Measurements from ENCODE around the gene ADAM12.

ADAM12 gene

DNA sequence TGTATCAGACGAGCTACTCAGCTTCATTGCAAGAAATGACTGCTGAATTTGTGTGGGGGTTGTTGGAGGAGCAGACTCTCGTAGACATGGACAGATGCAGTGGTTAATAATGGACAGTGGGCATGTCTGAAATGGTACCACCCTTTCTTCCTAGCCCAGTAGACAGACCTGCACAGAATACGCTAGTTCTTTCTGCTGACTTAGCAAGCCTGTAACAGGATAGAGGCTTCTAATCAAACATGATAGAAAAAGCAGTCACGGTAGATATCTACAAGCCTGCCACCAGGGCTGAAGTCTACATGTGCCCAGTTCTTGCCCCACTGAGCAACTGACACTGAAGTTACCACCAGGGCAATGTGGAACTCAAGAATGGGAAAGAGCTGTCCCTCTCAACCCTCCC, 303.9 kb downstream of the ADAM12 start (continued):
- no peak for TF ChIP-seq TSHZ1 (tag by site-specific recombination; IDR thresholded peaks at IDR 0.05; ENCODE audit: borderline replicate concordance)

- no peak overlapping the region for H3K4me3 ChIP-seq (ENCODE audit: low read depth, low read length)
- CTCF ChIA-PET, result no interaction called here
- H3K4me1 ChIP-seq (ENCODE audit: control insufficient read depth, insufficient read depth, low read length), result no peaks in the 10 kb centered on the region
- no peak for TF ChIP-seq ZNF280D (tag by site-specific recombination; IDR thresholded peaks at IDR 0.05)
- POLR2A ChIA-PET, result no interaction called here
- H3K36me3 ChIP-seq (ENCODE audit: control insufficient read depth in 2 of 2, insufficient read depth in 1 of 2, low read length in 2 of 2), result no peaks in the 10 kb centered on the region
- no peaks in the 10 kb centered on the region for H3K9me3 ChIP-seq (ENCODE audit: control insufficient read depth, insufficient read depth, low read depth, low read length)
- H3K27ac ChIP-seq (ENCODE audit: extremely low read depth, low read depth, low read length), result no peak overlapping the region
These were observed 305.3 kb downstream of the ADAM12 start for GRCh38 chr10:126083009-126083408.

GRCh38 chr10:126081841-126082466, 306.3 kb downstream of the ADAM12 start:
- no peaks in the 10 kb centered on the region for H3K9me3 ChIP-seq (ENCODE audit: control insufficient read depth, insufficient read depth, low read depth, low read length)
- CTCF ChIA-PET, result no interaction called here
- POLR2A ChIA-PET, result no interaction called here

More at GRCh38 chr10:126081841-126082466, 306.3 kb downstream of the ADAM12 start:
- Histone ChIP-seq H3K27ac (ENCODE audit: extremely low read depth, low read depth, low read length) (no peak overlapping the region), H3K4me1 (ENCODE audit: control insufficient read depth, insufficient read depth, low read length) (no peaks in the 10 kb centered on the region), H3K36me3 (ENCODE audit: control insufficient read depth in 2 of 2, insufficient read depth in 1 of 2, low read length in 2 of 2) (no peaks in the 10 kb centered on the region), H3K4me3 (ENCODE audit: low read depth, low read length) (no peak overlapping the region)
- TF ChIP-seq KLF7 (tag by site-specific recombination; IDR thresholded peaks at IDR 0.05; ENCODE audit: borderline replicate concordance) (no peak), OVOL3 (tag by site-specific recombination; IDR thresholded peaks at IDR 0.05) (no peak), ZSCAN4 (tag by site-specific recombination; IDR thresholded peaks at IDR 0.05) (no peak), ZNF404 (tag by site-specific recombination; IDR thresholded peaks at IDR 0.05) (no peak), KLF1 (tag by site-specific recombination; IDR thresholded peaks at IDR 0.05) (no peak), ZNF529 (tag by site-specific recombination; IDR thresholded peaks at IDR 0.05; ENCODE audit: insufficient replicate concordance) (no peak), ZNF140 (tag by site-specific recombination; IDR thresholded peaks at IDR 0.05) (no peak), SP2 (tag by site-specific recombination; IDR thresholded peaks at IDR 0.05) (no peak), ZNF549 (tag by site-specific recombination; IDR thresholded peaks at IDR 0.05) (no peak), SCRT2 (tag by site-specific recombination; IDR thresholded peaks at IDR 0.05) (no peak), ZNF202 (tag by site-specific recombination; IDR thresholded peaks at IDR 0.05; ENCODE audit: borderline replicate concordance) (no peak), FEZF1 (tag by site-specific recombination; IDR thresholded peaks at IDR 0.05) (no peak), ZNF521 (tag by site-specific recombination; IDR thresholded peaks at IDR 0.05) (no peak), ZNF488 (tag by site-specific recombination; IDR thresholded peaks at IDR 0.05) (no peak), ZNF350 (tag by site-specific recombination; IDR thresholded peaks at IDR 0.05) (no peak), ZNF623 (tag by site-specific recombination; IDR thresholded peaks at IDR 0.05) (no peak), KLF9 (tag by site-specific recombination; IDR thresholded peaks at IDR 0.05; ENCODE audit: low read depth) (no peak), GLI4 (tag by site-specific recombination; IDR thresholded peaks at IDR 0.05) (no peak)
- TF ChIP-seq, protein P1, sequence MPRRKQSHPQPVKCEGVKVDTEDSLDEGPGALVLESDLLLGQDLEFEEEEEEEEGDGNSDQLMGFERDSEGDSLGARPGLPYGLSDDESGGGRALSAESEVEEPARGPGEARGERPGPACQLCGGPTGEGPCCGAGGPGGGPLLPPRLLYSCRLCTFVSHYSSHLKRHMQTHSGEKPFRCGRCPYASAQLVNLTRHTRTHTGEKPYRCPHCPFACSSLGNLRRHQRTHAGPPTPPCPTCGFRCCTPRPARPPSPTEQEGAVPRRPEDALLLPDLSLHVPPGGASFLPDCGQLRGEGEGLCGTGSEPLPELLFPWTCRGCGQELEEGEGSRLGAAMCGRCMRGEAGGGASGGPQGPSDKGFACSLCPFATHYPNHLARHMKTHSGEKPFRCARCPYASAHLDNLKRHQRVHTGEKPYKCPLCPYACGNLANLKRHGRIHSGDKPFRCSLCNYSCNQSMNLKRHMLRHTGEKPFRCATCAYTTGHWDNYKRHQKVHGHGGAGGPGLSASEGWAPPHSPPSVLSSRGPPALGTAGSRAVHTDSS (tag by site-specific recombination; IDR thresholded peaks at IDR 0.05), result no peak
- TF ChIP-seq, protein P2, sequence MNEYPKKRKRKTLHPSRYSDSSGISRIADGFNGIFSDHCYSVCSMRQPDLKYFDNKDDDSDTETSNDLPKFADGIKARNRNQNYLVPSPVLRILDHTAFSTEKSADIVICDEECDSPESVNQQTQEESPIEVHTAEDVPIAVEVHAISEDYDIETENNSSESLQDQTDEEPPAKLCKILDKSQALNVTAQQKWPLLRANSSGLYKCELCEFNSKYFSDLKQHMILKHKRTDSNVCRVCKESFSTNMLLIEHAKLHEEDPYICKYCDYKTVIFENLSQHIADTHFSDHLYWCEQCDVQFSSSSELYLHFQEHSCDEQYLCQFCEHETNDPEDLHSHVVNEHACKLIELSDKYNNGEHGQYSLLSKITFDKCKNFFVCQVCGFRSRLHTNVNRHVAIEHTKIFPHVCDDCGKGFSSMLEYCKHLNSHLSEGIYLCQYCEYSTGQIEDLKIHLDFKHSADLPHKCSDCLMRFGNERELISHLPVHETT (tag by site-specific recombination; IDR thresholded peaks at IDR 0.05), result no peak
